PC-3 (cell line): Measurements from ENCODE around the gene FGFR3.

Source experiments
- EZH2 ChIP-seq: fragments of 300-600 bp; sonication (generic); IDR thresholded peaks from one replicate; pipeline ENCODE4 v1.6.1; 2017; ENCODE audit warnings: antibody characterized with exemption, mild to moderate bottlenecking, low read length; ENCODE audit not compliant: unreplicated experiment
- TF ChIP-seq, protein P1 (sequence below): fragments of 300-600 bp; sonication (generic); conservative IDR thresholded peaks from 2 replicates; pipeline ENCODE4 v1.5.1; 2017; ENCODE audit warnings: antibody characterized with exemption, low read depth, mild to moderate bottlenecking, low read length

DNA sequence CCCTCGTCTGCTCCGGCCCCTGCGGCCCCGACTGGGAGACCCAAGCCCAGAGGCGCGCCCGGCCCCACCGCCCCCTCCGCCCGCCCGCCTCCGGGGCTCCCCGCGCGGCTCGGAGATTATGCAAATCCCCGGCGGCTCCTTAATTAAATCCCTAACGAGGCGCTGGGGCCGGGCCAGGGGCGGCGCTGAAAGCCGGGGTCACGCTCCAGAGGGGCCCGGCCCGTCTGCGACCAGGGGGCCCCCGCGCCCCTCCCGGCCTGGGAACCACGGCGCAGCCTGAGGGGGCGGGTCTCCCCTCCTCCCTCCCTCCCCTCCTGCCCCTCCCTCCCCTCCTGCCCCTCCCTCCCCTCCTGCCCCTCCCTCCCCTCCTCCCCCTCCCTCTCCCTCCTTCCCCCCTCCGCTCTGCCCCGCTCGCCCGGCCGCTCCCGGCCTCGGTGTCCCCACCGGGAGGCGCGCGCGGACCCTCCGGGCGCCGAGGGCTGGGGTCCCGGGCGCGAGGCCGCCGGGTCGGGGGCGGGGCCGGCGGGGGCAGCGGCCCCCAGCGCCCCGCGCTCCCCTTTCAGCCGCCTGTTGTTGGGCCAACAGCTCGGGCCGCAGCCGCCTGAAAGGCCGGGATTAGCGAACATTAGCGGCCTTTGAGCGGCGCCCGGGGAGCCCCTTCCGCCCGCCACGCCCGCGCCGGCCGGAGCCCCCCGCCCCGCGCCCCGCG, 25.9 kb upstream of the FGFR3 start:
- no peak for TF ChIP-seq EZH2
- TF ChIP-seq, protein P1, sequence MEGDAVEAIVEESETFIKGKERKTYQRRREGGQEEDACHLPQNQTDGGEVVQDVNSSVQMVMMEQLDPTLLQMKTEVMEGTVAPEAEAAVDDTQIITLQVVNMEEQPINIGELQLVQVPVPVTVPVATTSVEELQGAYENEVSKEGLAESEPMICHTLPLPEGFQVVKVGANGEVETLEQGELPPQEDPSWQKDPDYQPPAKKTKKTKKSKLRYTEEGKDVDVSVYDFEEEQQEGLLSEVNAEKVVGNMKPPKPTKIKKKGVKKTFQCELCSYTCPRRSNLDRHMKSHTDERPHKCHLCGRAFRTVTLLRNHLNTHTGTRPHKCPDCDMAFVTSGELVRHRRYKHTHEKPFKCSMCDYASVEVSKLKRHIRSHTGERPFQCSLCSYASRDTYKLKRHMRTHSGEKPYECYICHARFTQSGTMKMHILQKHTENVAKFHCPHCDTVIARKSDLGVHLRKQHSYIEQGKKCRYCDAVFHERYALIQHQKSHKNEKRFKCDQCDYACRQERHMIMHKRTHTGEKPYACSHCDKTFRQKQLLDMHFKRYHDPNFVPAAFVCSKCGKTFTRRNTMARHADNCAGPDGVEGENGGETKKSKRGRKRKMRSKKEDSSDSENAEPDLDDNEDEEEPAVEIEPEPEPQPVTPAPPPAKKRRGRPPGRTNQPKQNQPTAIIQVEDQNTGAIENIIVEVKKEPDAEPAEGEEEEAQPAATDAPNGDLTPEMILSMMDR = no peak
